C4-2B (cell line): ENCODE measurements around the gene KMT2B.

ENCODE experiments used
- H3K27ac ChIP-seq: fragments of 450-650 bp; 2 replicates; pipeline ENCODE4 v1.5.1; 2017
- CTCF ChIP-seq: fragments of 450-650 bp; conservative IDR thresholded peaks from 2 replicates; pipeline ENCODE4 v1.5.1; 2017; ENCODE audit warnings: mild to moderate bottlenecking
- ZFX ChIP-seq: fragments of 450-650 bp; IDR thresholded peaks from 2 replicates; pipeline ENCODE4 v1.6.1; 2017

Gene KMT2B

GRCh38 chr19:35740108-35740422, 22.3 kb downstream of the KMT2B start:
- peak overlapping the region; percentile 77 for H3K27ac ChIP-seq
- TF ChIP-seq CTCF = no peak
- no peak for TF ChIP-seq ZFX

- TF ChIP-seq ZFX (no peak), CTCF (no peak; the same call in 1 of the 2 replicates)
- peak overlapping the region; percentile 77 for H3K27ac ChIP-seq
Measured at GRCh38 chr19:35740423-35741202, 22.8 kb downstream of the KMT2B start.

GRCh38 chr19:35741203-35741515, 23.4 kb downstream of the KMT2B start:
- TF ChIP-seq CTCF = no peak; the same call in 1 of the 2 replicates
- TF ChIP-seq ZFX = no peak
- H3K27ac ChIP-seq = peak overlapping the region; percentile 77

DNA sequence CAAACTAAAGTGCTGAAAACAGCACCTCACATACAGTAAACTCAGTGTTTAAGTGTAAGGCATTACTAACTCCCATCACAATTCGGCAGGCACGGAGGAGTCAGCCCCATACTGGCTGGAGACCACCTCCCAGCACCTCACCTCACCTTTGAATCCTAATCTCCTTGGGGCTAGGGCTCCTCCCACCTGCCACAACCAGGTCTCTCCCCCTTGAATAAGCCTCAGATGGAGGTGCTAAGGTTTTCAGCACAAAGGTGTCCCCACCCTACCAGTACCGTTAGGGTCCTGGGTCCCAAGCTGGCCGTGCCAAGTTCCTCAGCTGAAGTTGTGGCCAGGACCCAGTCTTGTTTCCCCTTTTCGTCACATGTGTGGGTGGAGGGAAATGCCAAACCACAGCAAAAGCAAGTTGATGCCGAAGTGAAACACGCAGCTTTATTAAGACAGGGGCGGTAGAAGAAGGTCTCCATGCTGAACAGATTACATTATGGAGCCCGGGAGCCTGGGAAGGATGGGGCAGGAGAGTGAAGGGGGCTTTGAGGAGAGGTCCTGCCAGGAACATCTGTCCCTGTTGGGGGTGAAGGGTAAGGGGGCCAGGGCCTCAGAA, 24.4 kb downstream of the KMT2B start, which contains the start of gene IGFLR1:
IGFLR1 (minus strand) TSS at position 332 of the 604 bp plus-strand sequence. CDS start 1,272 bp downstream, outside the sequence.
- TF ChIP-seq CTCF (no peak), ZFX (no peak)
- peak within 1 kb of the TSS; percentile 77 for H3K27ac ChIP-seq

- H3K27ac ChIP-seq = peak overlapping the region; percentile 89; the same call in 1 of the 2 replicates
- TF ChIP-seq ZFX (no peak), CTCF (no peak)
Measured at GRCh38 chr19:35743640-35744429, 26.0 kb downstream of the KMT2B start.

DNA sequence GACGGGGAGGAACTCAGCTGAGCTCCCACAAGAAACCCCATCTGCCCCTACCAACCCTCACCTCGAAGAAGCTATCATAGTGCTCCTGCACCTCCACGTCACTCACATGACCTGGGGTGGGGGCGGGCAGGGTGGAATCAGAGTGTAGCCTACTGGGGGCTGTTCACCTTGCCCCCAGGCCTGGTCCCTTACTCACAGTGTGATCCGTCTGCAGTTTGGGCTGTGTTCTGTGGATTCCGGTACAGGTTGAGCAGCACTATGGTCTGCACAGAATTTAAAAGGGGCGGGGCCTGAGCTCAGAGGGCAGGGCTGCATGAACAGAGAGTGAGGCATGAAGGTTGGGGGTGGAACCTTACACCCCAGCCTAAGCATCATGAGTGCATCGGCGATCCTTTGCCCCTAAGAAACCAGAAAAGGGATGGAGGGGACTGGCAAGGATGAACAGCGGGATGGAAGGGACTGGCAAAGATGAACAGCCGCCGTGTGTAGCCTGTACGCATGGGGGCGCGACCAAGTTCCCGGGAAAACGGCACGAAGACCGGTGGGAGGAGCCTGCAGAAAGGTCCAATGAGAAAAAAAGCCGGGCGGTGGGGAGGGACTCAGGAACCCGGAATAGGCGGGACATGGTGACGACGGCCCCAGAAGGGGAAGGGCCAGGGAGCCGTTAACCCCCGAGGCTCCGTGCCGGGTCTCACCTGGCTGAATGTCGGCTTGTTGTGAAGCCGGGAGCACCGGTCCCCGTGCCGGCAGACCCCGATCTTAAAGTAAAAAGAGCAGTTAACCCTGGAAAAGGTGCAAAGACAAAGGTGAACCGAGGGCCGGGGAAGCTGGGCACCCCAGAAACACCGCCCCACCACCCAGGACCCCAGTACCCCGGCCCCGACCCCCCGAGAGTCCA, 26.9 kb downstream of the KMT2B start:
- no peak for TF ChIP-seq ZFX
- no peak for TF ChIP-seq CTCF
- peak overlapping the region; percentile 89 for H3K27ac ChIP-seq
